ENCODE results near the gene CBFA2T2.
"Not testable (repeated sequence)": the region's sequence is repeated elsewhere in the genome, so short reads cannot be mapped to it uniquely, and the experiment has no call there.

Gene CBFA2T2

GRCh38 chr20:33472868-33473435, 16.9 kb upstream of the CBFA2T2 start:
- DNase-seq = no peak

- no peak for DNase-seq
Measured at GRCh38 chr20:33474097-33474873, 15.6 kb upstream of the CBFA2T2 start.

GRCh38 chr20:33474963-33475362, 14.9 kb upstream of the CBFA2T2 start:
- DNase-seq = no peak

GRCh38 chr20:33475381-33476152, 14.3 kb upstream of the CBFA2T2 start:
- DNase-seq = no peak

- peak; percentile 77 to 80 for DNase-seq
Measured at GRCh38 chr20:33477386-33478234, 12.3 kb upstream of the CBFA2T2 start.

- DNase-seq = no peak
Measured at GRCh38 chr20:33480048-33480447, 9.8 kb upstream of the CBFA2T2 start.

- DNase-seq = no peak
Measured at GRCh38 chr20:33481431-33481941, 8.4 kb upstream of the CBFA2T2 start.

GRCh38 chr20:33482581-33482980, 7.3 kb upstream of the CBFA2T2 start:
- no peak for DNase-seq

- not testable (repeated sequence) for DNase-seq
Measured at GRCh38 chr20:33483186-33483585, 6.7 kb upstream of the CBFA2T2 start.

- DNase-seq = no peak
Measured at GRCh38 chr20:33488201-33488600, 1.7 kb upstream of the CBFA2T2 start.

GRCh38 chr20:33488661-33489494, 1.0 kb upstream of the CBFA2T2 start:
- not testable (repeated sequence) for DNase-seq

GRCh38 chr20:33489495-33490022, 337 bp upstream of the CBFA2T2 start:
- peak; percentile 93 to 94 for DNase-seq

- no peak for DNase-seq
Measured at GRCh38 chr20:33490934-33491656, 1.2 kb downstream of the CBFA2T2 start.

- DNase-seq = no peak
Measured at GRCh38 chr20:33493076-33493766, 3.3 kb downstream of the CBFA2T2 start.

- DNase-seq = not testable (repeated sequence)
Measured at GRCh38 chr20:33496776-33497175, 6.9 kb downstream of the CBFA2T2 start.

- no peak for DNase-seq
Measured at GRCh38 chr20:33499355-33499754, 9.5 kb downstream of the CBFA2T2 start.

GRCh38 chr20:33501000-33501399, 11.1 kb downstream of the CBFA2T2 start:
- no peak for DNase-seq

GRCh38 chr20:33503564-33503963, 13.7 kb downstream of the CBFA2T2 start:
- no peak for DNase-seq

- no peak for DNase-seq
Measured at GRCh38 chr20:33506576-33506975, 16.7 kb downstream of the CBFA2T2 start.

- DNase-seq = no peak
Measured at GRCh38 chr20:33507461-33507860, 17.6 kb downstream of the CBFA2T2 start.
